HG02885 (cell line): ENCODE measurements around the gene GASK1B.

Experiments used
- ATAC-seq: cut with Tn5 transposase; IDR thresholded peaks from one replicate; pipeline ENCODE4 v1.9.1; 2021; ENCODE audit warnings: mild to moderate bottlenecking; ENCODE audit not compliant: unreplicated experiment, poor library complexity

The GASK1B gene

GRCh38 chr4:158189422-158189821 lies 16.6 kb upstream of the GASK1B start:
- no peak for ATAC-seq

GRCh38 chr4:158186815-158187214 lies 14.0 kb upstream of the GASK1B start:
- no peak for ATAC-seq

- no peak for ATAC-seq
Measured at GRCh38 chr4:158182736-158183135, 9.9 kb upstream of the GASK1B start.

GRCh38 chr4:158181906-158182305 lies 9.1 kb upstream of the GASK1B start:
- no peak for ATAC-seq

- no peak for ATAC-seq
Measured at GRCh38 chr4:158179465-158179864, 6.6 kb upstream of the GASK1B start.

- no peak for ATAC-seq
Measured at GRCh38 chr4:158176776-158177175, 4.0 kb upstream of the GASK1B start.

GRCh38 chr4:158176108-158176507 lies 3.3 kb upstream of the GASK1B start:
- no peak for ATAC-seq

GRCh38 chr4:158170691-158171561 lies 1.9 kb downstream of the GASK1B start:
- peak; percentile 63 for ATAC-seq

GRCh38 chr4:158169931-158170690 lies 2.7 kb downstream of the GASK1B start:
- no peak for ATAC-seq

- no peak for ATAC-seq
Measured at GRCh38 chr4:158169506-158169905, 3.3 kb downstream of the GASK1B start.

- ATAC-seq = no peak
Measured at GRCh38 chr4:158168606-158169005, 4.2 kb downstream of the GASK1B start.

- ATAC-seq = no peak
Measured at GRCh38 chr4:158166701-158167100, 6.1 kb downstream of the GASK1B start.

- no peak for ATAC-seq
Measured at GRCh38 chr4:158164768-158165213, 8.0 kb downstream of the GASK1B start.

GRCh38 chr4:158163941-158164767 lies 8.7 kb downstream of the GASK1B start:
- ATAC-seq = no peak

GRCh38 chr4:158162631-158163030 lies 10.2 kb downstream of the GASK1B start:
- no peak for ATAC-seq

- no peak for ATAC-seq
Measured at GRCh38 chr4:158161551-158162354, 11.1 kb downstream of the GASK1B start.

- no peak for ATAC-seq
Measured at GRCh38 chr4:158159718-158160094, 13.1 kb downstream of the GASK1B start.

GRCh38 chr4:158159054-158159717 lies 13.6 kb downstream of the GASK1B start:
- ATAC-seq = no peak

GRCh38 chr4:158157412-158157811 lies 15.4 kb downstream of the GASK1B start:
- ATAC-seq = no peak
